GM12864 (cell line): Measurements from ENCODE around the gene TINCR.
A peak's percentile ranks its signal among the peaks of the same experiment; 100 is the strongest.

Experiments
- DNase-seq: peaks from one replicate; pipeline ENCODE4 v3.0.0-alpha.2; 2011; ENCODE audit warnings: low read depth
- H3K4me3 ChIP-seq: 2 replicates; pipeline ENCODE4 v1.5.1; 2011; ENCODE audit warnings: mild to moderate bottlenecking, low read depth, low read length, control low read depth
- CTCF ChIP-seq: IDR thresholded peaks from 2 replicates; pipeline ENCODE4 v1.5.1; 2011; ENCODE audit warnings: low read depth, mild to moderate bottlenecking, moderate library complexity, low read length, control low read depth, inconsistent platforms; ENCODE audit errors: missing control alignments

TINCR gene

DNA sequence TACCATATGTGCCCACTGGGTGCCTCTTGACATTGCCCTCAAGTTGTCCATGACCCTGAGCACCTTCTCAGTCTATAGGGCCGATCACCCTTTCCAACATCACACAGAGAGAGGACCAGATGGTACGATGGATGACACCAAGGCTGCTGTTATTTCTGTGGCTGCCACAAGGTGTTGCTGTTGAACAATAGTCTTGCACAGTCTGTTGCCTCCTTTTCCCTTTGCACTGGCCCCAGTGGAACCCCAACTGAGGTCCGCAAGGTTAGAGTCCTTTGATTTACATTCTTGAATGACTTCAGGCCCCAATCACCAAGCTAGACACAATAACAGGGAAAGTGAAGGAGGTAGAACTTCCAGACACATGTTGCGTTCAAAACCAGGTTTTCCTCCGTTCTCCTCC, 52.0 kb downstream of the TINCR start:
- TF ChIP-seq CTCF, result peak; percentile 36
- no peak for DNase-seq

DNA sequence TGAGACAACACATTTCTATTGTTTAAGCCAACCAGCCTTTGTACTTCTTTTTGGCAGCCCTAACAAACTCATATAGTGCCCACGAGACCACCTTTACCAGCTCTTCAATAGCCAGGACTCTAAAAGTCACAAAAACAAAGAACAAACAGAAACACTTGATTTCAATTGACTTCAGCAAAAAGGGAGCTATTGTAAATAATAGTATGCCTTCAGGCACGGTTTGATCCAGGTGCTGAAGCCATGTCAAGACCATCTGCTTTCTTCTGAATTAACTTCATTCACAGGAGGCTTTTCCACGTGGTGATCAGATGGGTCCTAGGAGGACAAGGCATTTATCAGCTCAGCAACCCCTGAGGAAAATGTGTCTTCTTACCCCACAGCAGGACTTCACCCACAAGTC, 53.8 kb downstream of the TINCR start:
- no peak for DNase-seq
- no peak for TF ChIP-seq CTCF

More for the DNA sequence above, 52.0 kb downstream of the TINCR start:
- H3K4me3 ChIP-seq, result no peak overlapping the region

GRCh38 chr19:5512715-5513114, 55.0 kb downstream of the TINCR start:
- no peak for TF ChIP-seq CTCF

More for the DNA sequence above, 53.8 kb downstream of the TINCR start:
- H3K4me3 ChIP-seq, result no peak overlapping the region

More at GRCh38 chr19:5512715-5513114, 55.0 kb downstream of the TINCR start:
- no peak overlapping the region for H3K4me3 ChIP-seq
- DNase-seq, result no peak
